ENCODE results near the gene CAPNS1. TPM values are rescaled to one million over a fixed set of nuclear protein-coding genes. Genes with fewer than 3 reads are reported as not detected.

CAPNS1 gene
- total and polyA plus RNA-seq, 9 of the 15 experiments (the other 6 are each of a cell fraction or from before 2014, with no cell fraction given), result 77.9 to 576 (median 258) TPM

GRCh38 chr19:36139473-36140303 is at the start of gene CAPNS1 (continued):
- TF ChIP-seq ATF6 (CRISPR knock-in tag; IDR thresholded peaks at IDR 0.05), result peak; percentile 57
- peak; percentile 81 for TF ChIP-seq ETV5 (CRISPR knock-in tag; IDR thresholded peaks at IDR 0.05; ENCODE audit: low read depth)
- no peak for TF ChIP-seq LARP7 (IDR thresholded peaks at IDR 0.05)

GRCh38 chr19:36090910-36091695 is 48.8 kb upstream of the CAPNS1 start:
- no TSS peak for BruUV-seq (replicated peaks)
- Histone ChIP-seq H3K4me3 (no peak overlapping the region), H3K27me3 (ENCODE audit: control insufficient read depth in 2 of 2, insufficient read depth in 2 of 2, low read length in 2 of 2) (no peaks in the 10 kb centered on the region), H2AFZ (ENCODE audit: low read depth, low read length) (no peak overlapping the region), H4K20me1 (replicated peaks; ENCODE audit: control insufficient read depth, insufficient read depth, low read length) (no peaks in the 10 kb centered on the region), H3K9me1 (ENCODE audit: control insufficient read depth, insufficient read depth, low read length) (peaks cover 2% of the 10 kb centered on the region), H3K9me3 (replicated peaks; ENCODE audit: control insufficient read depth, insufficient read depth, low read depth, low read length) (no peaks in the 10 kb centered on the region), H3K79me2 (ENCODE audit: control insufficient read depth, insufficient read depth, low read length) (no peaks in the 10 kb centered on the region), H3K36me3 (ENCODE audit: control insufficient read depth, insufficient read depth, low read length) (peaks cover 86% of the 10 kb centered on the region; the same call in 2 of the 3 replicates), H3K4me2 (ENCODE audit: insufficient read depth, low read length) (no peak overlapping the region), H3K27ac (ENCODE audit: extremely low read depth, low read depth, low read length) (no peak overlapping the region), H3K9ac (ENCODE audit: insufficient read depth in 1 of 2, low read depth in 2 of 2, low read length in 2 of 2) (no peak overlapping the region), H3K4me1 (replicated peaks in 1 of 2; ENCODE audit: control insufficient read depth in 2 of 2, insufficient read depth in 2 of 2, low read length in 2 of 2) (no peaks in the 10 kb centered on the region)
- no peak for DNase-seq (ENCODE audit: extremely low read depth in 1 of 4, low spot score in 3 of 4)
- in situ Hi-C loops (cut with MboI), result no loop called here
- CTCF ChIA-PET (ENCODE audit: low intra/inter-chr PET ratio), result no interaction called here
- no peak for ATAC-seq
- intact Hi-C loops (cut with micrococcal nuclease), result no loop called here
- no peak for FAIRE-seq
- 89% methylated on average over 10 of the region's 13 CpGs for WGBS (ENCODE audit: insufficient coverage, low coverage, missing lambda C conversion rate)
- POLR2A ChIA-PET, result interaction anchor here (0.5 to 0.8 kb wide), 3 partner anchors 9 to 11 kb away, joined by 3 read pairs; no protein-coding TSS in a partner anchor
- TF ChIP-seq ZNF232 (CRISPR knock-in tag; IDR thresholded peaks at IDR 0.05), result no peak
- TF ChIP-seq PHTF2 (CRISPR knock-in tag; IDR thresholded peaks at IDR 0.05), result no peak
- TF ChIP-seq ZNF76 (CRISPR knock-in tag; IDR thresholded peaks at IDR 0.05; ENCODE audit: borderline replicate concordance), result no peak
- TF ChIP-seq ATF4 (CRISPR knock-in tag; IDR thresholded peaks at IDR 0.05), result no peak
- TF ChIP-seq KLF1 (tag; IDR thresholded peaks at IDR 0.05), result no peak
- TF ChIP-seq POLR2AphosphoS5 (IDR thresholded peaks at IDR 0.05; ENCODE audit: control insufficient read depth, insufficient read depth, low read depth, low read length), result no peak
- no peak for TF ChIP-seq MAX (CRISPR knock-in tag; IDR thresholded peaks at IDR 0.05)
- no peak for TF ChIP-seq FOXM1 (IDR thresholded peaks at IDR 0.05; ENCODE audit: low read depth)
- TF ChIP-seq FOXM1 (CRISPR knock-in tag; IDR thresholded peaks at IDR 0.05; ENCODE audit: low read depth), result no peak
- TF ChIP-seq POLR3A (IDR thresholded peaks at IDR 0.05; ENCODE audit: borderline replicate concordance, extremely low read depth, insufficient read depth, insufficient read length), result no peak
- TF ChIP-seq YBX1 (IDR thresholded peaks at IDR 0.05), result no peak
- no peak for TF ChIP-seq BRCA1 (IDR thresholded peaks at IDR 0.05)
- TF ChIP-seq BRCA1 (CRISPR knock-in tag; IDR thresholded peaks at IDR 0.05), result no peak
- TF ChIP-seq CREBBP (IDR thresholded peaks at IDR 0.05; ENCODE audit: low read depth, low read length), result no peak
- TF ChIP-seq PRMT5 (CRISPR knock-in tag; IDR thresholded peaks at IDR 0.05), result no peak

Data from K562 (cell line).